ENCODE data around the gene NCAPH2.

DNA sequence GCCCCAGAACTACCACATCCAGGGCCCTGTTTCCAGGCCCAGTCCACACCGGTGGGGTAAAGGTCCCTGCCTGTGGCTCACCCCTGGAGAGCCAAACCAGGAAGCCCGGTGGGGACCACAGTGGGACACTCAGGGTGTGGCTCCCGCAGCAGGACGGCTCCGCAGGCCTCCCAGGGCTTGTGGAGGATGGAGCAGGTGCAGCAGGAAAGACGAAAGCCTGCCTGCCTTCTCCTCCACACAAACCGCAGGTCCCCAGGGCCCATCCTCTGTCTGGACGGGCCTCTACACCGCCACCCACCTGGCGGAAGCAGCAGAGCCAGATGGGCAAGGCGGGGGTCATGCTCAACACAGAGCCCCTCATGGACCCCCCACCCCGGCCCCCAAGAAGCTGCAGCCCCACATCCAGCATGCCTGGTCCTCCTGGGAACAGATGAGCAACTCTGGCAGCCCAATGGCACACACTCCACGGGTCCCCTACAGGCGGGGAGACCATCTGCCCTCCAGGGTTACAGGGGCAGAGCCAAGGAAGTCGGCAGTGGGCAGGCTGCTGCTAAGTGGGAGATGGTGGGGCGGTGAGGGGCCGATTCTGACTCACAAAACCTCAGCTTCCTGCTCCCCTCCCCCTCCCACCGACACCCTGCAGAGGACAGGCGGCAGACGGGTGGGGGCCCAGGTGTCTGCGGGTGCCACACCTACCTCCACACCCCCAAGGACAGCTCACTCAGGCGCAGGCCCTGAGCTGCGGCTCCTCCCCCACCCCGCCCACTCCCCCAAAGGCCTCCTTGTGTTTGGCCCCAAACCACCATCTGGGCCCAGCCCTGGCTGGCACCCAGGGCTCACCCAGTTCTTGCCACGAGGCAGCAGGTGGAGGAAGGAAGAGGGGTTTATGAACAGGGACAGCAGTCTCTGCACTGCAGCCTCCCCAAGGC is 38.4 kb upstream of the NCAPH2 start:
- TF ChIP-seq EZH2 (IDR thresholded peaks at IDR 0.05) (no peak), POLR2AphosphoS5 (IDR thresholded peaks at IDR 0.05; ENCODE audit: borderline replicate concordance, low read depth, low read length) (no peak)

Data from SK-N-MC (cell line).